WTC11 (cell line): ENCODE measurements around the gene NPAS2. TPM values are rescaled to one million over a fixed set of nuclear protein-coding genes. Genes with fewer than 3 reads are reported as not detected.

Source experiments
- ATAC-seq: fragments of 200-7000 bp; cut with Tn5 transposase; 2 replicates; pipeline ENCODE4 v1.10.0; 2021; ENCODE audit warnings: mild to moderate bottlenecking, moderate library complexity
- CTCF ChIA-PET: fragments of 300-600 bp; sonication (Branson Sonifier 250); formaldehyde crosslinking; loops from one replicate; lab custom pipeline; 2021; ENCODE audit warnings: antibody characterized with exemption; lab: Charles Lee
- POLR2A ChIA-PET: fragments of 350-600 bp; sonication (Branson Sonifier 250); formaldehyde crosslinking; loops from one replicate; lab custom pipeline; 2021; ENCODE audit warnings: antibody characterized with exemption; lab: Charles Lee
- DNase-seq: peaks from one replicate; pipeline ENCODE4 v3.0.0; 2021; ENCODE audit warnings: low spot score
- H3K27ac Mint-ChIP-seq: 2 replicates; pipeline ENCODE4 v1.8.0; 2021; ENCODE audit warnings: mixed read lengths
- H3K27me3 Mint-ChIP-seq: 2 replicates; pipeline ENCODE4 v1.8.0; 2021; ENCODE audit warnings: low read depth, mild to moderate bottlenecking, moderate library complexity, mixed read lengths
- H3K36me3 Mint-ChIP-seq: 2 replicates; pipeline ENCODE4 v1.8.0; 2021; ENCODE audit warnings: mixed read lengths
- H3K4me1 Mint-ChIP-seq: 2 replicates; pipeline ENCODE4 v1.8.0; 2022; ENCODE audit warnings: mixed read lengths
- H3K4me3 Mint-ChIP-seq: 2 replicates; pipeline ENCODE4 v1.8.0; 2021; ENCODE audit warnings: mild to moderate bottlenecking, moderate library complexity, mixed read lengths
- H3K9me3 Mint-ChIP-seq: 2 replicates; pipeline ENCODE4 v1.8.0; 2021; ENCODE audit warnings: mixed read lengths
- ATF2 ChIP-seq: sonication (generic); formaldehyde crosslinking; IDR thresholded peaks from 2 replicates; pipeline ENCODE4 v1.8.1; 2022; ENCODE audit warnings: low read depth, missing genetic modification reagents, borderline replicate concordance
- CBFB ChIP-seq: sonication (generic); formaldehyde crosslinking; IDR thresholded peaks from 2 replicates; pipeline ENCODE4 v1.8.1; 2022; ENCODE audit warnings: mild to moderate bottlenecking, low read depth, missing genetic modification reagents
- E2F4 ChIP-seq: sonication (generic); formaldehyde crosslinking; IDR thresholded peaks from 2 replicates; pipeline ENCODE4 v1.8.1; 2022; ENCODE audit warnings: low read depth, mild to moderate bottlenecking, moderate library complexity, missing genetic modification reagents, borderline replicate concordance
- EMX1 ChIP-seq: fragments of 250-450 bp; sonication (Bioruptor Pico); IDR thresholded peaks from 2 replicates; pipeline ENCODE4 v1.8.0; 2021; ENCODE audit warnings: mild to moderate bottlenecking
- FOXP1 ChIP-seq: sonication (generic); formaldehyde crosslinking; IDR thresholded peaks from 2 replicates; pipeline ENCODE4 v1.8.0; 2022; ENCODE audit warnings: missing genetic modification reagents, mild to moderate bottlenecking, moderate library complexity, borderline replicate concordance
- IRF2 ChIP-seq: sonication (generic); formaldehyde crosslinking; IDR thresholded peaks from 2 replicates; pipeline ENCODE4 v1.8.0; 2022; ENCODE audit warnings: low read depth, missing genetic modification reagents, borderline replicate concordance
- NFYB ChIP-seq: sonication (generic); formaldehyde crosslinking; conservative IDR thresholded peaks from 2 replicates; pipeline ENCODE4 v1.8.0; 2022; ENCODE audit warnings: low read depth, missing genetic modification reagents
- OVOL2 ChIP-seq: fragments of 250-450 bp; sonication (Bioruptor Pico); IDR thresholded peaks from 2 replicates; pipeline ENCODE4 v1.9.0; 2021; ENCODE audit warnings: mild to moderate bottlenecking, borderline replicate concordance
- PRRX2 ChIP-seq: fragments of 250-450 bp; sonication (Bioruptor Pico); IDR thresholded peaks from 2 replicates; pipeline ENCODE4 v1.8.0; 2021; ENCODE audit warnings: mild to moderate bottlenecking
- TCF7 ChIP-seq: sonication (generic); formaldehyde crosslinking; IDR thresholded peaks from 2 replicates; pipeline ENCODE4 v1.8.0; 2022; ENCODE audit warnings: mild to moderate bottlenecking, low read depth, missing genetic modification reagents, moderate library complexity
- TEAD4 ChIP-seq: sonication (generic); formaldehyde crosslinking; IDR thresholded peaks from 2 replicates; pipeline ENCODE4 v1.8.0; 2022; ENCODE audit warnings: mild to moderate bottlenecking, missing genetic modification reagents
- ZNF138 ChIP-seq: sonication (generic); formaldehyde crosslinking; conservative IDR thresholded peaks from 2 replicates; pipeline ENCODE4 v1.8.1; 2022; ENCODE audit warnings: mild to moderate bottlenecking, moderate library complexity, missing genetic modification reagents
- ZNF425 ChIP-seq: fragments of 250-450 bp; sonication (Bioruptor Pico); conservative IDR thresholded peaks from 2 replicates; pipeline ENCODE4 v1.9.0; 2021; ENCODE audit warnings: mild to moderate bottlenecking
- total RNA-seq: library from RNA; stranded (reverse); gene quantifications from 3 replicates; pipeline ENCODE4 v1.2.3, GENCODE V29; 2021
- TF ChIP-seq, protein P1 (sequence below): sonication (generic); formaldehyde crosslinking; IDR thresholded peaks from 2 replicates; pipeline ENCODE4 v1.8.0; 2023; ENCODE audit warnings: missing genetic modification reagents
- TF ChIP-seq, protein P2 (sequence below): fragments of 250-450 bp; sonication (Bioruptor Pico); IDR thresholded peaks from 2 replicates; pipeline ENCODE4 v1.9.0; 2021; ENCODE audit warnings: mild to moderate bottlenecking
- TF ChIP-seq, protein P3 (sequence below): sonication (generic); formaldehyde crosslinking; IDR thresholded peaks from 2 replicates; pipeline ENCODE4 v1.8.1; 2023; ENCODE audit warnings: mild to moderate bottlenecking, missing genetic modification reagents, moderate library complexity
- TF ChIP-seq, protein P4 (sequence below): fragments of 250-450 bp; sonication (Bioruptor Pico); IDR thresholded peaks from 2 replicates; pipeline ENCODE4 v1.9.0; 2021; ENCODE audit warnings: moderate library complexity, mild to moderate bottlenecking, inconsistent platforms, borderline replicate concordance
- TF ChIP-seq, protein P5 (sequence below): sonication (generic); formaldehyde crosslinking; IDR thresholded peaks from 2 replicates; pipeline ENCODE4 v1.8.1; 2023; ENCODE audit warnings: mild to moderate bottlenecking, missing genetic modification reagents

Gene NPAS2
- total RNA-seq, 1 experiment from 2014 or later = 2.6 TPM

GRCh38 chr2:100954044-100954420 lies 134.1 kb downstream of the NPAS2 start:
- H3K4me3 Mint-ChIP-seq = no peak overlapping the region
- DNase-seq (peak; percentile 24), ATAC-seq (peak; percentile 93)
- CTCF ChIA-PET = interaction anchor here (0.7 to 1.0 kb wide), 3 partner anchors 35 to 235 kb away, joined by 3 to 6 read pairs (median 4); no protein-coding TSS in a partner anchor
- peaks cover 31% of the 10 kb centered on the region for H3K4me1 Mint-ChIP-seq
- H3K9me3 Mint-ChIP-seq = peaks cover 9% of the 10 kb centered on the region
- TF ChIP-seq PRRX2 (CRISPR knock-in tag) (no peak), NFYB (CRISPR knock-in tag) (no peak), CBFB (CRISPR knock-in tag) (no peak), OVOL2 (no peak), TEAD4 (CRISPR knock-in tag) (no peak), ZNF138 (CRISPR knock-in tag) (no peak), FOXP1 (CRISPR knock-in tag) (no peak), ZNF425 (CRISPR knock-in tag) (no peak), EMX1 (CRISPR knock-in tag) (no peak), ATF2 (CRISPR knock-in tag) (no peak), IRF2 (CRISPR knock-in tag) (no peak), TCF7 (no peak), E2F4 (CRISPR knock-in tag) (no peak)
- TF ChIP-seq, protein P1, sequence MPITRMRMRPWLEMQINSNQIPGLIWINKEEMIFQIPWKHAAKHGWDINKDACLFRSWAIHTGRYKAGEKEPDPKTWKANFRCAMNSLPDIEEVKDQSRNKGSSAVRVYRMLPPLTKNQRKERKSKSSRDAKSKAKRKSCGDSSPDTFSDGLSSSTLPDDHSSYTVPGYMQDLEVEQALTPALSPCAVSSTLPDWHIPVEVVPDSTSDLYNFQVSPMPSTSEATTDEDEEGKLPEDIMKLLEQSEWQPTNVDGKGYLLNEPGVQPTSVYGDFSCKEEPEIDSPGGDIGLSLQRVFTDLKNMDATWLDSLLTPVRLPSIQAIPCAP = no peak
- TF ChIP-seq, protein P2, sequence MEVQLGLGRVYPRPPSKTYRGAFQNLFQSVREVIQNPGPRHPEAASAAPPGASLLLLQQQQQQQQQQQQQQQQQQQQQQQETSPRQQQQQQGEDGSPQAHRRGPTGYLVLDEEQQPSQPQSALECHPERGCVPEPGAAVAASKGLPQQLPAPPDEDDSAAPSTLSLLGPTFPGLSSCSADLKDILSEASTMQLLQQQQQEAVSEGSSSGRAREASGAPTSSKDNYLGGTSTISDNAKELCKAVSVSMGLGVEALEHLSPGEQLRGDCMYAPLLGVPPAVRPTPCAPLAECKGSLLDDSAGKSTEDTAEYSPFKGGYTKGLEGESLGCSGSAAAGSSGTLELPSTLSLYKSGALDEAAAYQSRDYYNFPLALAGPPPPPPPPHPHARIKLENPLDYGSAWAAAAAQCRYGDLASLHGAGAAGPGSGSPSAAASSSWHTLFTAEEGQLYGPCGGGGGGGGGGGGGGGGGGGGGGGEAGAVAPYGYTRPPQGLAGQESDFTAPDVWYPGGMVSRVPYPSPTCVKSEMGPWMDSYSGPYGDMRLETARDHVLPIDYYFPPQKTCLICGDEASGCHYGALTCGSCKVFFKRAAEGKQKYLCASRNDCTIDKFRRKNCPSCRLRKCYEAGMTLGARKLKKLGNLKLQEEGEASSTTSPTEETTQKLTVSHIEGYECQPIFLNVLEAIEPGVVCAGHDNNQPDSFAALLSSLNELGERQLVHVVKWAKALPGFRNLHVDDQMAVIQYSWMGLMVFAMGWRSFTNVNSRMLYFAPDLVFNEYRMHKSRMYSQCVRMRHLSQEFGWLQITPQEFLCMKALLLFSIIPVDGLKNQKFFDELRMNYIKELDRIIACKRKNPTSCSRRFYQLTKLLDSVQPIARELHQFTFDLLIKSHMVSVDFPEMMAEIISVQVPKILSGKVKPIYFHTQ = no peak
- TF ChIP-seq, protein P3, sequence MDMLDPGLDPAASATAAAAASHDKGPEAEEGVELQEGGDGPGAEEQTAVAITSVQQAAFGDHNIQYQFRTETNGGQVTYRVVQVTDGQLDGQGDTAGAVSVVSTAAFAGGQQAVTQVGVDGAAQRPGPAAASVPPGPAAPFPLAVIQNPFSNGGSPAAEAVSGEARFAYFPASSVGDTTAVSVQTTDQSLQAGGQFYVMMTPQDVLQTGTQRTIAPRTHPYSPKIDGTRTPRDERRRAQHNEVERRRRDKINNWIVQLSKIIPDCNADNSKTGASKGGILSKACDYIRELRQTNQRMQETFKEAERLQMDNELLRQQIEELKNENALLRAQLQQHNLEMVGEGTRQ (CRISPR knock-in tag) = no peak
- TF ChIP-seq, protein P4, sequence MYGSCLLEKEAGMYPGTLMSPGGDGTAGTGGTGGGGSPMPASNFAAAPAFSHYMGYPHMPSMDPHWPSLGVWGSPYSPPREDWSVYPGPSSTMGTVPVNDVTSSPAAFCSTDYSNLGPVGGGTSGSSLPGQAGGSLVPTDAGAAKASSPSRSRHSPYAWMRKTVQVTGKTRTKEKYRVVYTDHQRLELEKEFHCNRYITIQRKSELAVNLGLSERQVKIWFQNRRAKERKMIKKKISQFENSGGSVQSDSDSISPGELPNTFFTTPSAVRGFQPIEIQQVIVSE (CRISPR knock-in tag) = no peak
- TF ChIP-seq, protein P5, sequence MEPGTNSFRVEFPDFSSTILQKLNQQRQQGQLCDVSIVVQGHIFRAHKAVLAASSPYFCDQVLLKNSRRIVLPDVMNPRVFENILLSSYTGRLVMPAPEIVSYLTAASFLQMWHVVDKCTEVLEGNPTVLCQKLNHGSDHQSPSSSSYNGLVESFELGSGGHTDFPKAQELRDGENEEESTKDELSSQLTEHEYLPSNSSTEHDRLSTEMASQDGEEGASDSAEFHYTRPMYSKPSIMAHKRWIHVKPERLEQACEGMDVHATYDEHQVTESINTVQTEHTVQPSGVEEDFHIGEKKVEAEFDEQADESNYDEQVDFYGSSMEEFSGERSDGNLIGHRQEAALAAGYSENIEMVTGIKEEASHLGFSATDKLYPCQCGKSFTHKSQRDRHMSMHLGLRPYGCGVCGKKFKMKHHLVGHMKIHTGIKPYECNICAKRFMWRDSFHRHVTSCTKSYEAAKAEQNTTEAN (CRISPR knock-in tag) = no peak
- H3K27me3 Mint-ChIP-seq = no peaks in the 10 kb centered on the region
- H3K36me3 Mint-ChIP-seq = no peaks in the 10 kb centered on the region; the same call in 1 of the 2 replicates
- POLR2A ChIA-PET = no interaction called here
- H3K27ac Mint-ChIP-seq = peak overlapping the region; percentile 80; the same call in 1 of the 2 replicates
